Fibroblast of peridontal ligament (primary cell): ENCODE measurements around the gene NDUFA8.

Source experiments
- DNase-seq: peaks from one replicate; pipeline ENCODE4 v3.0.0-alpha.2; 2010; ENCODE audit errors: extremely low read depth

NDUFA8 gene

GRCh38 chr9:122099271-122099869, 60.2 kb downstream of the NDUFA8 start:
- DNase-seq, result peak; percentile 82

- DNase-seq, result peak; percentile 81
Measured at GRCh38 chr9:122097679-122098315, 61.8 kb downstream of the NDUFA8 start.

- DNase-seq, result no peak
Measured at GRCh38 chr9:122096620-122097415, 62.8 kb downstream of the NDUFA8 start.

- peak; percentile 73 for DNase-seq
Measured at GRCh38 chr9:122095010-122095767, 64.4 kb downstream of the NDUFA8 start.
